ENCODE measurements around the gene C9orf78.

Gene C9orf78

Small RNA genes within 50 kb of the gene (small RNA-seq; reads per million reads assigned to genes)
- 0 to 0.09 reads per million in 2 experiments for gene MIR6855

Measured in SK-N-DZ (cell line).